ENCODE results near the gene ABRAXAS1. TPM values are rescaled to one million over a fixed set of nuclear protein-coding genes. Genes with fewer than 3 reads are reported as not detected.

Gene ABRAXAS1
- total RNA-seq = 22.5 and 27.8 TPM in 2 replicates

DNA sequence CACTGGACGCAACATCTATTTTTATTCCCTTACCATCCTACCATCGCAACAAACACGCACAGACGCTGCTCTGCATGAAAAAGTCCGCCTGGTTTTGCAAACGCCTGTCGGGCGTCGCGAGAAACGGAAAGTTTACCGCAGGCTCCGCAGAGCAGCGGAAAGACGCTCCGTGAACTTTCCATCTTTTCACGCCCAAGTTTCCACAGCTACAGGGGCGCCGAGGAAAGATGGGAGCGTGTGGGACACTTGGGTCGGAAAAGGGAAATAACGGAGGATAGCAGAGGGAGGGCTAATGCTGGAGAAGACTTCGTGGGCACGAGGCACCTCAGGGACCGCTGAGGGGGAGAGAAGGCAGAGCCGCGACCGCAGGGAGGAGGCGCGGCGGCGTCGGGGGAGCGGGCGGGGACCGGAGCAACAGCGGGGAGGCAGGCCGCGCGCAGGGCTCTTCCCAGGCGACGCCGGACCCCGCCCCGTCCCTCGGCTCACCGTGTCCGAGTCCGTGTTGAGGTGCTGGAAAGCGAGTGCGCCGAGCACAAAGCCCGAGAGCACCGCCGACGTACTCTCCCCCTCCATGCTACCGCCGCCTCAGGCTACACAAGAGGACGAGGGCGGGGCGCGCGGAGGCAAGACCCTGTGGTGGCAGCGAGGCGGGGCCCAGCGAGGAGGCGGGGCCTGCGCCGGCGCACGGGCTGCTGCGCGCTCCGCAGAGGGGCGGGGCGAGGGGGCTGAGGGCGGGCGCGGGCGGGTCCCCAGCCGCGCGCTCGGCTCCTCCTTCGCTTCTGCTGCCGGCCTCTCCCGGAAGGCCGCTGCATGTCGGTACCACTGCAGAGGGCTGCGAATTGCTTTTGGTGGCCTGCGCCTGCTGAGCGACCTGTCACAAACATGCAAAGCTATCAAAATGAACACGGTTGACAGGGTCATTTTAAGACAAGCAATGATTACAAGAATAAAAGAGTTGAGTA, at the start of gene ABRAXAS1:
Gene ABRAXAS1, minus strand, starts transcription at position 601 of the 962 bp plus-strand sequence. Its CDS starts 28 bp downstream, at position 573.

GRCh38 chr4:83455281-83456183, 29.4 kb downstream of the ABRAXAS1 start, which contains the start of the genes HELQ and MRPS18C:
Gene HELQ, minus strand, starts transcription at chr4:83455823. Its CDS starts 130 bp downstream, at chr4:83455693.
Gene MRPS18C, plus strand, starts transcription at chr4:83456058. Its CDS starts 20 bp downstream, at chr4:83456078.

Other genes with a start within 250 kb of the ABRAXAS1 start
- gene COQ2, start 200.3 kb downstream of the ABRAXAS1 start, total RNA-seq = 17.1 and 20.3 TPM in 2 replicates
- gene HPSE, start 150.3 kb downstream of the ABRAXAS1 start, total RNA-seq = 9.4 and 16.3 TPM in 2 replicates
- gene HELQ, start 29.3 kb downstream of the ABRAXAS1 start, total RNA-seq = 17.0 and 18.5 TPM in 2 replicates
- 20.2 and 20.5 TPM in 2 replicates for gene MRPS18C, start 29.0 kb downstream of the ABRAXAS1 start, total RNA-seq
- gene GPAT3, start 51.0 kb upstream of the ABRAXAS1 start, total RNA-seq = 15.0 and 22.3 TPM in 2 replicates